NCI-H1694 (cell line): ENCODE results near the gene ZBTB7C.

Experiments
- DNase-seq: peaks from one replicate; lab custom pipeline; 2025; lab: John Stamatoyannopoulos, UW

The ZBTB7C gene

GRCh38 chr18:48138660-48139430, 270.3 kb downstream of the ZBTB7C start:
- no peak for DNase-seq

- no peak for DNase-seq
Measured at GRCh38 chr18:48138210-48138609, 271.0 kb downstream of the ZBTB7C start.

DNA sequence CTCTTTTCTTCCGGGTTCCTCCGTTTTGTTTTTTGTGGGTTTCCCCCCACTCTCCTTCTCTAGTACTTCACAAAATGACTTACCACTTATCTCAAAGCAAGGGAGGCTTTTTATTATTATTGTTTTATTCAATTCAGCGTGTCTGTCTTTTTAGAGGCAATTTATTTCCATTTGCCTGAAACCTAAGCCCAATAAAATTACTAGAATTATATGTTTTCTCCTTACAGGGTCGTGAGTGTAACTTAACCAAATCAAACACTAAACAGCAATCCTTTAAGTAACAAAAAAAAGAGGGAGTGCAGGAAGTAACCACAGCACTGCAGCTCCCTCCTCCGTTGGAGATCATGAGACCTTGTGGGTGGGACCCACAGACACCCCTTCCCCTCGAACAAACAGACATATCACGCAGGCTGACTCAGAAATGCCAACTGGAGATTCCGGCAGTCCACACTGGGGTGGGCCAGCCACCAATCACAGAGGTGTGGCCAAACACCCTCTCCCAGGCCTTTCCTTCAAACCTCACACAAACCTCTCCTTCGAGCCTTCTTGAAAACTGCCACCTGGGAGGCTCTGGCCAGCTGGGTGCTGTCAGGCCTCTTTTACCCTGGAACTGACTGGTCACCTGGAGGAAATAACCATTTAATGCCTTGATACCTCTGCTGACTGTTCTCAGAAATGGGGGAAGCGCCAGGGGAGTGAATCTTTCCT, 271.7 kb downstream of the ZBTB7C start:
- no peak for DNase-seq

- DNase-seq: no peak
Measured at GRCh38 chr18:48136827-48137373, 272.3 kb downstream of the ZBTB7C start.

DNA sequence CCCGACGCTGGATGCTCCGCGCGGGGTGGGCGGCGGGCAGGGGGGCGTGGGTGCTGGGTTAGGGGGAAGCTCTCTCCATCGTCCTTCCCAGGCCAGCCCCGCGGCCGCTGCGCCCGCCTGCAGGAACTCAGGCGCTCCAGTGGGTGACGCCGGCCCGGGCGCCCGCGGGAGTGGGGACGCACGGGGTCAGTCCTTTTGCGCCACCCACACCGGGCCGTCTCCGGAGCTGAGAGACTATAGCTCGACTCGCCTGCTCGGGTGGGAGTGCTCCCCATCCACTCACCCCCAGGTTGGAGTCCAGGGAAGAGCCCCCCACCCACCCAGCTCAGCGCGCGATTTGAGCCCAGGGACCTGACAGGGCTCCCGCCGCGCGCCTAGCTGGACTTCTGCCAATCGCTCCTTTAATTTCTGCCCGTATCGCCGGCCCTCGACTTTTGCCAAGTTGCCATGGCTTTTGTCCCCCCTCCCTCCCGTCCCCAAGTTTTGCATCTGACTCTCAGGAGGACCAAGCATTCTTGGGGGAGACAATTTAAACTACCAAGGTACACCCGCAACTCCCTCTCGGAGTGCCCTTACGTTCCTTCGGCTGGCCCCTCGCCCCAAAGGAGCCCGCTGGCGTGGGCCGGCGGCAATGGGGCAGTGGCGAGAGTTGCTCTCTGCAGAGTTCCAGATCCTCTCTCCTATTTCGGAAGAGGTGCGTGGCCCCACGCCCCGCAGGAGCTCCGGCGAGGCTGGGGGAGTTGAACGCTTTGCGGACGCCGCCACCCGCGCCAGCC, 272.9 kb downstream of the ZBTB7C start:
- no peak for DNase-seq

DNA sequence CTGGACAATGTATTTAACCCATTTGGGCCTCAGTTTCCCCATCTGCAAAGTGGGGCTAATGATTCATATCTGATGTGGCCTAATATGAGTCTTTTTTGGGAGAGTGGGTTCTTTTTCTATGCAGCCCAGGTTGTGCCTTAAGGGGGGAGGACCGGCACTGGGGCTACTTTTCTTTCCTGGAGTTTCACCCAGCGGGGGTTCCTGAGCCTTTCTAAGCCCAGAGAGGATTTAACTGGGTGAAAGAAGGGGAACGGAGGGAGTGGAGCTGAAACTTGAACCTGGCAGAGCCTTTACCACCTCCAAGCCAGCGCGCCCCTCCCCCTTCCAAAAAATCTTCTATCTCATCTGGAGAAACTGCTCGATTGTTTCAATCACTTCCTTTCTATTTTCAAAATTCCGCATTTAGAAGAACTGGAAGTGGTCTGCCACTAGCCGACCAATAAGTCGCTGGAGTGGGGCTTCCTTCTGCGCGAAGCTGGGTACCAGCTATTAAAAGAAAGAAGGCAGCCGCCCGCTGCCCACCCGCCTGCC, 273.7 kb downstream of the ZBTB7C start:
- DNase-seq: no peak

GRCh38 chr18:48134609-48135008, 274.6 kb downstream of the ZBTB7C start:
- DNase-seq: no peak

DNA sequence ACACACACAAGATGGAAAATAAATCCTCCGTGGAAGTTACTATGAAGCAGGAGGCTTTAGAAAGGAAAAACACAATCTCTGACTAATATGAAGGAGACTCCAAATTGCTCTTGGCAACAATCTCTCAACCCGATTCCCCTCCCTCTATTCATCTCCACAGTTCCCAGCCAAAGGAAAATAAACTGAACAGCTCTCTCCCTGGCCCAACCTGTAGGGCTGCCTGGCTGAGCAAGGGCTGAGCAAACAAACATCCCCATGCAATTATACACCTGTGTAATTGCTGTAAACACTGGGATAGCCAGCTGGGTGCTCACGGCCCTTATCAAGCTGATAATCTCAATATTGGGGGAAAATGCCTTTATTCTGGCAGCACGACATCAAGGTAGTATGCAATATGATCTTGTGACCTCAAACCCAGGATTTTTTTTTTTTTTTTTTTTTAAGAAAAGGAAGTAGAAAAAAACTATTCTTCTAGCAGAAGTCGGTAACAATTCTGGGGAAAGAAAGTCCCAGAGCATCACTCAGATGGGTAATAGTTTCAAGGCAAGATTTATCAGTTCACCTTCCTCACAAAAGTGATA, 275.4 kb downstream of the ZBTB7C start:
- no peak for DNase-seq

DNA sequence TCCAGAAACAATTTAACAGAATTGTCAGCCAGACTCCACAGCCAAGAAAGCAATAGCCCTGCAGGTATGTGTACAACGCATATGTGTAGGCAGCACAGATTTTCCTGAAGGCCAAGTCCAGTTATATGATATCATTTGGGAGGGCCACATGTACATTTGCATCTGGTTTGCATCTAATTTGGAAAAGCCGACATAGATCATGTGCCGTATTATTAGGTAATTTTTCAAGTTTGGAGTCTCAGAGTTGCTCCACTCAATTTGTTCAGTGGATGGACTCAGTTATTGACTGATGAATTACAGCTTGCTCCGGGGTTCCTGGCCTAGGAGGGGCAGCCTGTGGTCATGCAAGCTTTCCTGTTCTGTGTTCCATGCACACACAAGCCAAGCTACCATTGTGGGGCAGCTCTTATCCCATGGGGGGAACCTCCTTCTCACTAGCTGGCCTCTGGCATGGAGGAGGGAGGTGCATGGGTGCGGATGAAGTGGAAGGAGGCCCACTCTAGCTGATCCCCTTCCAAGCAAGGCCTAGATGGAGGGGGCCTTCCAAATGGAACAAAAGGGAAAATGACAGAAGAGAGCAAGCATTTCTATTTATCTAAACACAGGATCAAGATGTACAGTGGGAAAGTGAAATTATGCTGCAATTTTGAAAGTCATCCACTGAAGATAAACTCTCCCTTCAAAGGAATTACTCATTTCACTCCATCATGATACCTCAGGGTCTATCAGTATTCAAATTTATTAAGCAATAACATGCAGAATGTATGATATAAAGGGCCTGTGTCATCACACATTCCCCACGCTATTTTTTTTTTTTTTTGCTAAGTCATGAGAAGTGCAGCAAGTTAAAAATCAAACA, 276.2 kb downstream of the ZBTB7C start:
- no peak for DNase-seq

DNA sequence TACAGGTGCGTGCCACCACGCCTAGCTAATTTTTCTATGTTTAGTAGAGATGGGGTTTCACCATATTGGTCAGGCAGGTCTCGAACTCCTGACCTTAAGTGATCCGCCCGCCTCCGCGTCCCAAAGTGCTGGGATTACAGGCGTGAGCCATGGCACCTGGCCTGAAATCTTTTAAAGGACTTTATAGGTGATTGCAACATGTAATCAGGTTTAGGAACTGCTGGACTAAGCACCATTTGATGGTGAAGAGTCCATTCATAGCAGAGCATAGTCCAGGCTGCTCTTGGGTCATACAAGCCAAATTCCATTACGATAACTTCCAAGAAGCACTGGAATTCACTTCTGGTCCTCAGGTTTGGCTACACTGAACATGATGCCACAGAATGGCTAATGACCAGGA, 278.1 kb downstream of the ZBTB7C start:
- no peak for DNase-seq

DNA sequence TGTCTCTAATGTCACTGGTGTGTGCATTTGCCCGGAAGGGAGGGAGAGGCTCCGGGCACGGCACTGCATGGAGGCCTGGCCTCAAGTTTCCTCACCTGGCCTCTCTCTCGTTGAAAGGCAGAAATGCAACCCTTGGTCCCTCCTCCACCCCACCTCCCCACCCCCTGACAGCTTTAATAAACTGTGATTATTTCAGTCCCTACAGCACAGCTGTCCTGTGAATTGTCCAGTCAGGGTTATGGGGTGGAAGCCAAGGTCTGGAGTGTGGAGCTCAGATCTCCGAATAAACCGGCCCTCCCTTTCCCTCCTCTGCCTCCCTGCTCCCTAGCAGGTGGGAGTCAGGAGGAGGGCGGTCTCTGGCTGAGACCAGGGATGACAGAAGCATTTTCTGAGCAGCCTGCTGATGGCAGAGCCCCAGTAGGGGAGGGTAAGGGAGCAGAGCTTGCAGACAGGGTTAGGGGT, 279.5 kb downstream of the ZBTB7C start:
- no peak for DNase-seq

DNA sequence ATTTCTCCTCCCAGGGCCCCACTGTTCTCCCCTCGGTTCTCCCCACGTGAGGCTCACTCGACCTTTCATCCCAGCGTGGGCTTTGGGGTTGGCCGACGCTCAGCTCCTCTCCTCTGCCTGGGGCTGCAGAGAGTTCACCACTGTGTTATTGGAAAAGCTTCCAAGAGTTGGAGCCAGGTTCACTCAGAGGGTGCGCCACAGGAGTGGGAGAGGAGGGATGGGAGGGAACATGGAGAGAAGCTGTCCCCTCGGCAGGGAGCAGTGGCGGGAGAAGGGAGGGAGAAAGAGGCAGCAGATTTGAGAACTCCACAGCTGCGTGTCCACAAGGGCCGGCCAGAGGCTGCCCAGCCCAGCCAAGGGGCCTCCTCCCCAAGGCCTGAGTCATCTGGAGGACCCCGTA, 281.6 kb downstream of the ZBTB7C start:
- DNase-seq: no peak

DNA sequence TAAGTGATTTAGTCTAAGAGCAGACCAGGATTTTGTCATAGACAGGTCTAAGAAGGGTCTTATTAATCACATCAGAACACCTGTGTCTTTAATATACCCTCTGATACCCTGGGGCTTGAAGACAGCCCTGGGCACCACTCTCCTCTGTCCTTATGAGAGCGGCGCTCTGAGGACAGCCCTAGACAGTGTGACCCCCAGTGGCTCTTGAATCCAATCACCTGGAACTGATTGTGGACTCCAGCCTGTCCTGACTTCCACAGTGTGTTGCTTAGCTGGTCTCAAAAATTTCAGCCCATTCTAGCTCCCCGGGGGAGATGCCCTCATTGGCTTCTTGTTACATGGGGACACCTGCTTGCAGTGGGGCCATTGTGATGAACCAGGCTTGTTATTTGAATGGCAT, 282.9 kb downstream of the ZBTB7C start:
- no peak for DNase-seq

GRCh38 chr18:48125724-48126123, 283.5 kb downstream of the ZBTB7C start:
- DNase-seq: no peak

- DNase-seq: no peak
Measured at GRCh38 chr18:48124857-48125626, 284.1 kb downstream of the ZBTB7C start.

DNA sequence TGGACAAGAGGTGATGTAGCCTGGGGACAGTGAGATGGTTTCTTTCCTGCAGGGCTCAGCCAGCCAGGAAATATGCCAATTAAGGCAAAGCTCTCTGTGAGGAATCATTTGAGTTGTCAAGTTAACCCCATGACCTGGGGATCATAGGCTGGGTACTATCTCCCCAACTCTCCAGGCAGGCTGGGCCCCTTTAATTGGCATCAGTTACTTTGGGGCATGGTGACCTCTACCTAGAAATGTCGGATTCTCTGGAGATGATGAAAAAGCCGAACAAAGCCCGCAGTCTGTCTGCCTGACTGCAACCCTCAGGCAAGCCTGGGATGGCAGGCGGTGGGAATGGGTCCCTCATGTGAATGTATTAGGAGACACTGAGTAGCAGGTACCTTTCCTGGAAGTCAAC, 285.2 kb downstream of the ZBTB7C start:
- DNase-seq: no peak

DNA sequence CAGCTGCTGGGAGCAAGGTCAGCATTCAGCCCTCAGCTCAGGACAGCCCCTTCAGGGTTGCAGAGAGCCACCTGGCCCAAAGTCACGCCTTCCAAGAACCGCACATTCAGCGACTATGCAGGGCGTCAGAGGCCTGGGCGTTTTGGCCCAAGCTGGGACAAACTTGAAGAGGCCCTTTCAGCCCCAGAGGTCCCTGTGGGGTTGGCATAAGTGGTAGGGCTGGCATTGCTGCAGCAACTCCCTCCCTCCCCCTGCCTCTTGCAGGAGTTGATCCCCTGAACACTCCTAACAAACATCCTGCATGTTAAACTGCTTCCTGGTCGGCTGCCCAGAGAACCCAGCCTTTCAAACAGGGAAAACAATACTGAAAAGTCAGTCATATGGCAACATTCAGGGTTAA, 285.9 kb downstream of the ZBTB7C start:
- no peak for DNase-seq

DNA sequence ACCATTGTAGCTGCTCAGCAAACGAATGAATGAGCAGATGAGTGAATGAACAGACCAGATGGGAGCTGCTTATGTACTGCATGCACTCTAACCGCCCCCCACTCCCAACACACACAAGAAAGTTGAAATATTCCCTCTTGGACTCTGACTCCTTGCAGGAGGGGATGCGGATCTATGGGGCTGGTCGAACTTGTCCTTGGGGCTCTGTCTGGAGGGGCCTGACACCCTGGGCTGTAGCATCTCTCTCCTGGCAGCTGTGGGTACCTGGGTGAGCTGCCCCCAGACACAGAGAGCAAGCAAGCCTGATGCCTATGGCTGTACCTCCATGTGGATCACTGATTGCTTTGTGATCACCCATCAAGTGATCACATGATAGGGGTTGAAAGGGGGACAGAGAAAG, 286.4 kb downstream of the ZBTB7C start:
- no peak for DNase-seq

- no peak for DNase-seq
Measured at GRCh38 chr18:48122376-48122775, 286.8 kb downstream of the ZBTB7C start.

DNA sequence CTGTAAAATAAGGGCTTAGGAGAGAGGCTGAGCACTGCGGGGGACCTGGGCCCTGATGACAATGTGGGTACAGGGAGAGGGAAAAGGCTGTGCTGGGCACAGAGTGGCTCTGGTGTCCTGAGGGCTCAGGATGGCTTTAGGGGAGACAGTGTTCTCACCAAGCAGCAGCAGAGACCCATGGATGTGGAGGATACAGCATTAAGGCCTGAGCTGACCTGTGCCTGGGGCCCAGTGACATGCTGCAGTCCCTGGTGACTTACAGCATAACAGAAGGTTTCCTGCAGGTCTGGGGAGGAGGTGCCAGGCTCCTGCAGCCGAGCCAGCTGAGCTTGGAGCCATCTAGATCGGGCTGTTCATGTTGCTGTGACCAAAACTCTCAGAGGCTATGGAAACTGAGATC, 287.4 kb downstream of the ZBTB7C start:
- DNase-seq: no peak
